ENCODE data around the gene FUOM.
A peak's percentile ranks its signal among the peaks of the same experiment; 100 is the strongest.

Gene FUOM, protein sequence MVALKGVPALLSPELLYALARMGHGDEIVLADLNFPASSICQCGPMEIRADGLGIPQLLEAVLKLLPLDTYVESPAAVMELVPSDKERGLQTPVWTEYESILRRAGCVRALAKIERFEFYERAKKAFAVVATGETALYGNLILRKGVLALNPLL

DNA sequence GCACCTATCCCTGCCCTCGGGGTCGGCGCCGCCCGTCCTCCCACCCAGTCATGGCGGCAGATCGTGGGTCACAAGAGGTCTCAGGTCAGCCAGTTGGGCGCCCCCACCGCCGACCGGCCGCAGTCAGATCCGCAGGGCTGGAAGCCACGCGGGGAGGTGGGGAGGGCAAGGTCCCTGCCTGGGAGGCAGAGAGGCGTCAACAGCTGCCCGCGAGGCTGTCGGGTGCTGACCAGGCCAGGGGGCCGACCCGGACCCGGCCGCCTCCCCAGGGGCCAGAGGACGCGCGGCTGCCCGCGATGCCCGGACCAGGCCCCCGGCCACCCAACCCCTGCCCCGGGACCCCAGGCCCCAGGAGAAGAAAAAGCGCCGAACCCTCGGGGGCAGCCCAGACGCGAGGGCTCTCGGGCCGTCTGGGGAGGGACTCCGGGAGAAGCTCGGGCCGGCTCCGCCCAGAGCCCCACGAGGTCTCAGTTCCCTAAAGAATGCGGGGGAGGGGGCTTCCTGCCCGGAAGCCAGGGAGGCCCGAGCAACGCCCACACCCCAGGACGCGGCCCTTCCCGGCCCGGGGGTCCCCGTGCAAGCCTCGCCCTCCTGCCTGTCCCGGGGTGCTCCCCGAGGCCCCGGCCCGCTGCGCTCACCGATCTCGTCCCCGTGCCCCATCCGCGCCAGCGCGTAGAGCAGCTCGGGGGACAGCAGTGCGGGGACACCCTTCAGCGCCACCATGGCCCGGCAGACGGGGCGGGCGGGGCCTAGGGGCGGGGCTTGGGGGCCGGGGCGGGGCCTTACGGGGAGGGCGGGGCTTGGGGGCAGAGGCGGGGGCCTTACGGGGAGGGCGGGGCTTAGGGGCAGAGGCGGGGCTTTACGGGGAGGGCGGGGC, at the start of gene FUOM:
Gene FUOM (minus strand): TSS at position 735 of the 877 bp plus-strand sequence. CDS start 12 bp downstream, at position 723.
- DNase-seq (ENCODE audit: low spot score), result peak; percentile 70

DNA sequence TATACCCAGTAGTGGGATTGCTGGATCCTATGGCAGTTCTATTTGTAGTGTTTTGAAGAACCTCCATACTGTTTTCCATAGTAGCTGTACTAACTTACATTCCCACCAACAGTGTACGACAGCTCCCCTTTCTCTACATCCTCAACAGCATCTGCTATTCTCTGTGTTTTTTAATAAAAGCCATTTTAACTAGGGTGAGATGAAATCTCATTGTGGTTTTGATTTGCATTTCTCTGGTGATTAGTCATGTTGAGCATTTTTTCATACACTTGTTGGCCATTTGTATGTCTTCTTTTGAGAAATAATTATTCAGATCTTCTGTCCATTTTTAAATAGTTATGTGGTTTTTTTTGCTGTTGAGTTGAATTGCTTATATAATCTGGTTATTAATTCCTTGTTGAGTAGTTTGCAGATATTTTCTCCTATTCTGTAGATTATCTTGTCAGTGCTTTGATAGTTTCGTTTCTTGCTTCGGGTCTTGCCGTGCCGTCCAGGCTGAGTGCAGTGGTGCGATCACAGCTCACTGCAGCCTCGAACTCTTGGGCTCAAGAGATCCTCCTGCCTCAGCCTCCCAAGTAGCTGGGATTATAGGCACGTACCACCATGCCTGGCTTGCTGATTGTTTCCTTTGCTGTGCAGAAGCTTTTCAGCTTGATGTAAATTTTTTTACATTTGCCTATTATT, 48.2 kb upstream of the FUOM start:
- DNase-seq (ENCODE audit: low spot score), result no peak

DNA sequence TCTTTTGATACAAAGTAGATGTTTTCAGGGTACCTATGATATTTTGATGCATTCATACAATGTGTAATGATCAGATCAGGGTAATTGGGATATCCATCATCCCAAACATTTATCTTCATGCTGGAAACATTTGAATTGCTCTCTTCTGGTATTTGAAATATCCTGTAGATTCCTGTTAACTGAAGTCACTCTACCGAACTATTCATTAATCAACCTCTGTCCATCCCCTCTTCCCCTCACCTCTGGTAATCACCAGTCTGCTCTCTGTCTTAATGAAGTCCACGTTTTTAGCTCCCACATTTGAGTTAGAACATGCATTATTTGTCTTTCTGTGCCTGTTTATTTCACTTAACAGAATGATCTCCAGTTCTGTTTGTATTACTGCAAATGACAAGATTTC, 47.5 kb upstream of the FUOM start:
- DNase-seq (ENCODE audit: low spot score), result no peak

DNA sequence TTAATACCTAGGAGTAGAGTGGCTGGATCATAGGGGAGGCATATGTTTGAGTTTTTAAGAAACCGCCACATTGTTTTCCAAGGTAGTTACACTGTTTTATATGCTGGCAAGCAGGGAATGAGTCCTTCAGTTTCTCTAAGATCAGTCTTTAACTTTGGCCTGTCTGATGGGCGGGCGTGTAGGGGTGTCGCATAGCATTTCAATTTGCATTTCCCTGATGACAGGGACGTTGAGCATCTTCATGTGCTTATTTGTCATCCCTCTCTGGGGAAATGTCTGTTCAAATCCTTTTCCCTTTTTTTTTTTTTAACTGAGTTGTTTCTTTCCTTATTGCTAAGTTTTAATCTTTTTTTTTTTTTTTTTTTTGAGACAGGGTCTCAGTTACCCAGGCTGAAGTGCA, 46.0 kb upstream of the FUOM start:
- DNase-seq (ENCODE audit: low spot score), result no peak

DNA sequence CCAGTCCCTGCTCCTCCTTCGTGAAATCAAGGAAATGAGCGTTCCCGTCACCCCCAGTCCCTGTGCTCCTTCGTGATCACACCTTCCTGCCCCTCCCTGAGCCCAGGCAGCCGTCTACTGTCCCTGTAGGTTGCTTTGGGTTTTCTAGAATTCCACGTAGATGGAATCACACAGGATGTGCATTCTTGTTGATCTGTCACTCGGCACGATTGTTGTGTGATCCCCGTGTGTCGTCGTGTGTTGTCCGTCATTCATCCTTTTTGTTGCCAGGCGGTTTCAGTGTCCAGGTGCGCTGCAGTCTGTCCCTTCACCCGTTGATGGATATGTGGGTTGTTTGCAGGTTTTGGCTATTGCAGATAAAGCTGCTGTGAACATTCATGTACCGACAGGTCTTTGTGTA, 45.5 kb upstream of the FUOM start:
- no peak for DNase-seq (ENCODE audit: low spot score)

DNA sequence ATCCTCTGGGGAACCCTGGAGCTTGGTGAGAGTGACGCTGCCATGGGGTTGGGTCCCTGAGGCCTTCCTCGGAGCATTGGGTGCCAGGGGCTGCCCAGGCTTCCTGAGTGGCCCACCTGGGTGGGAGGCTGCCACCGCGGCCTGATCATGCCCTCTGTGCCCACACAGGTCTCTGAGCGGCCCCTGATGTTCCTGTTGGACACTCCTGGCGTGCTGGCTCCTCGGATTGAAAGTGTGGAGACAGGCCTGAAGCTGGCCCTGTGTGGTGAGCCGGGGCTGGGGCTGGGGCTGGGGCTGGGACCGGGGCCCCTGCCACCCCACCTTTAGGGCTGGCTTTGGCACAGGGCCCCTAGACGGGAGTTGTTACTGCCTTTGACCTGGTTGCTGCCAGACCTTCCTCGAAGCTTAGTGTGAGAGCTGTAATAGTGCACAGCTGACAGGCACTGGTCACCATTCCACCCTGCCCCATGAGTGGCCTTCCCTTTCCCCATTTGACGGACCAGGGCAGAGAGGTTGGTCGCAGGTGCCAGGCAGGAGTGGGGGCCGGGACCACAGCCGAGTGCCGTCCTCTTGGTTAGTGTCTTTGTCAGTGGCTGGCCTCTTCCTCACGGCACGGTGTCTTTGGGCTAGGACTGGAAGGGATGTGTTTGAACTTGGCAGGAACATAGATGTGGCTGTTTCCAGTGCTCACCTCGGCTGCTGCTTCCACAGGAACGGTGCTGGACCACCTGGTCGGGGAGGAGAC, 44.3 kb upstream of the FUOM start:
- no peak for DNase-seq (ENCODE audit: low spot score)

DNA sequence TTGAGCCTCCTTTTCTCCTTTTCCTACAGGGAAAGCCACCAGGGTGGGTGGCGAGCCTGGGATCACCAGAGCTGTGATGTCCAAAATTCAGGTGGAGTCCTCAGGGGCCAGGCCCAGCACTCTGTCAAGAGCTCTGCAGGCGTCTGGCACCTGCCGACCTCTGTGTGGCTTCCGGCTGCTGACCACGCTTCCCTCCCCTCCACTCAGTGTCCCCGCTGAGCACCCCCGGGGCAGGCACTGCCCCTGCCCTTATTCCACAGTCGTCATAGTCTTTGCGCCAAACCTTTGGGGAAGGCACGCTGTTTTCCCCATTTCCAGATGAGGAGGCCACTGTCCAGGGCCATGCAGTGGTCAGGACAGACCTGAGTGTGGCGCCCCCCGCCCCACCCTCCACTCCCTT, 43.7 kb upstream of the FUOM start:
- DNase-seq (ENCODE audit: low spot score), result no peak

DNA sequence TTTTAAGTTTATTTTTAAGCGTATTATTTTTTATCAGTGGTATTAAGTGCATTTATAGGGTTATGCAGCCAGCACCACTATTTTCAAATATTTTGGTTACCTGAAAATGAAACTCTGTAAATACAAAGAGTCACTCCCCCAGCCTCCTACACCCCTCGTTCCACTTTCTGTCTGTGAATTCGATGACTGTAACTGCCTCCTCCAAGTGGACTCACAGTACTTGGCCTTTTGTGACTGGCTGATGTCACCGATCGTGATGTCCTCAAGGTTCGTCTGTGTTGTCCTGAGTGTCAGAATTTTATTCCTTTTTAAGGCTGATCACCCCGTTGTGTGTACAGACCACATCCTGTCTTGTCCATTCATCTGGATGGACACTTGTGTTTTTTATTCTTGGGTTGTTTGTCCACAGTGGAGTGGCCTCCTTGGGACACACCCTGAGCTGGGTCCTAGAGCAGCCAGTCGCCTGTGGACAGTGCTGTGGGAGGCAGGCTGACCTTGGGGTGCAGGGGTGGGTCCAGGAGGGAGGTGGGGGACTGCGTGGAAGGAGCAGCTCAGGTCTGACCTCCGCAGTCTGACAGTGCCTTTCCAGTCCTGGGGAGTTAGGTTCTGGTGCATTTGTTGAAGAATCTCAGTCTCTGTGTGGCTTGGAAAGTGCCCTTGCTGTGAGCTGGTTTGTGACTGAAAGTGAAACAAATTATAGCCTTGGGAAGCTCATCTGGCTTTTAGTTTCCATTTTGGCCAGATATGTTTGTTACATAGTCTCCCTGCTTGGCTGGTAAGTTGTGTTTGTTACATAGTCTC, 43.0 kb upstream of the FUOM start:
- DNase-seq (ENCODE audit: low spot score), result no peak

DNA sequence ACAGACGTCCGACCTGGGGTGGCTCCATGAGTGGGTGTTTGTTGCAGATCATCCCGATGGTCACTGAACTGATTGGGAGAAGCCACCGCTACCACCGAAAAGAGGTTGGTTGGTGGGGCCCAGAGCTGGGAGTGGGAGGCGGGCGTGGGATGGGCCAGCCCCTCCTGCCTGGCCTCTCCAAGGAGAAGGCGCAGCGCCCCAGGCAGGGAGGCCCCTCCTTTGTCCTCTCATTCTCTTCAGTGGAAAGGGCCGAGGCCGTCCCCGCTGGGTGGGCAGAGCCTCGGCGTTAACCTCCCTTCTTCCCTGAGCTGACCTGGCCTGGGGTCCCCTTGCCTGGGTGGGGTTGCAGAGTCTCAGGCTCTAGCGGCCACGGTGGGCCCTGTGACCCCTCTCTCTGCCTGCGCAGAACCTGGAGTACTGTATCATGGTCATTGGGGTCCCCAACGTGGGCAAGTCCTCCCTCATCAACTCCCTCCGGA, 41.3 kb upstream of the FUOM start:
- no peak for DNase-seq (ENCODE audit: low spot score)

DNA sequence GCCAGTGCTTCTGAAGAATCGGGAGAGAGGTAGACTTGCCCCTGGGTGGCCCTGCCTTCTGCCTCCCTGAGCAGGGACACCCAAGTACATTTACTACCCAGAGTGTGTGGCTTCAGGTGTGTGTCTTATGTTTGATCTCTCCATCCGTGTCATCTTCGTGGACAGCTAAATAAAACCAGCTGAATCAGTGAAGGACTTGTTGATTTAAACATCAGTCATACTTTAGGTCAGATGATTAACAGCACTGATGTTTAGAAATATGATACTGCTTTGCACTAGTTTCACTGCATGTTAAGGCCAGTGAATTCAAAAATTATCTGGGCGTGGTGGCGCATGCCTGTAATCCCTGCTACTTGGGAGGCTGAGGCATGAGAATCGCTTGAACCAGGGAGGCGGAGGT, 40.1 kb upstream of the FUOM start:
- no peak for DNase-seq (ENCODE audit: low spot score)

DNA sequence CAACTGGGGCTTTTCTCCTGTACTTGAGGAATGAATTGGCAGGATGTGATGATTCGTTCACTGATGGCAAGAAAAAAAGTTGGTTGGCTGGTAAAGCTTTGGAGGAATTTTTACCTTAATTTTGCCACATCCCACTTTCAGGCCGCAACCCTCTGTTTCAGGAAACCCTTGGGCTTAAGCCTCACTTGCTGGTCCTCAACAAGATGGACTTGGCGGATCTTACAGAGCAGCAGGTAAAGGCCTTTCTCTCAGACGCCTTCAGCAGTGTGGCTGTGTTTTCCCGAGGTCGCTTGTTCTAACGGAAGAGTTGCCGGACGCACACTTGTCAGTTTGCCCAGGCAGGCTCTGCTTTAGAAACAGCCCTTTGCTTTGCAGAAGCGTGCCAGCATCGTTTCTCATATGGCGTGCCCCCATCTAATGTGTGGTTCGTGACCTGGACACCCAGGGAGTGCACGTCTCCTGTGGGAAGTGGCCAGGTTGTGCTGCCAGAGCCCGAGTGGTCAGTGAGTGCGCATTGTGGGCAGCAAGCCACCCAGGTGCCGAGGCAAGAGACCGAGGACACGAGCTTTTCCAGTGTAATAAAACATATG, 38.3 kb upstream of the FUOM start:
- DNase-seq (ENCODE audit: low spot score), result no peak

DNA sequence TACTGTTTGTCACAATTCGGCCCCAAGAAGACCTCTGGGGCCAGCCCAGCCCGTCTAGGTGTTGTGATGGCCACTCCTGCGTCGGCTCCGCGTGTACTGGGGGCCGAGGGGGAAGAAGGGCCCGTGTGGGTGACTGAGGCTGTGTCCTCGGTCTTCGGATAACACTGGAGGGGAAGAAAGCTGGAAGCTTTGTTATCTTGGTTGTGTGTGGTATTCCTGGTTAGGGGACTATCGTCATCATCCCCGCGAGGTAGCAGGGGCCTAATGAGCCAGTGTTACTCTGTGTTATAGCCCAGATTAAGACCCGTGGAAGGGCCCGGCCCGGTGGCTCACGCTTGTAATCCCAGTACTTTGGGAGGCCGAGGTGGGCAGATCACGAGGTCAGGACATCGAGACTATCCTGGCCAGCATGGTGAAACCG, 37.0 kb upstream of the FUOM start:
- DNase-seq (ENCODE audit: low spot score), result no peak

DNA sequence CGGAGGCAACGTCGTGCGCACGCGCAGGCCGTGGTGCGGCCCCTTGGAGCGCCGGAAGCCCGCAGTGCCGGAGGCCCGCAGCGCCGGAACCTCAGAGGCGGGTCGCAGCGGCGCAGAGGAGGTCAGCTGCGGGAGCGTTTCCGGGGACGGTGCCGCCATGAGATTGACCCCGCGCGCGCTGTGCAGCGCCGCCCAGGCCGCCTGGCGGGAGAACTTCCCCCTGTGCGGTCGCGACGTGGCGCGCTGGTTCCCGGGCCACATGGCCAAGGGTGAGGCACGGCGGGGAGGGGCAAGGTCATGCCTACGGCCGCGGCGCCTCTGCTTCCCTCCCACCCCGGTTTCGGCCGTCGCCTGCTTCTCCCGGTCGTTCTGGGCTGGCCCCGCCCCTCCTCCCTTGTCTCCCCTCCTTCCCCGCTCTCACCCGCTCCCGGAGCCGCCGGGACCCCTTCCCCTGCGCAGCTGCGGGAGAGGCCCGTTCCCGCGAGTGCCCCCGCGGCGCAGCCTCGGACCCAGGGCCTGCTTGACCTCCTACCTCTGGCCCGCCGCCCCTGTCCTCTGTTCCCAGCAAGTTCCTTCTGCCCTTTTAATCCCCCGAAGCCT, 36.3 kb upstream of the FUOM start, which contains the start of gene MTG1:
Gene MTG1 (plus strand): TSS at position 94 of the 600 bp plus-strand sequence. CDS start 64 bp downstream, at position 158.
- DNase-seq (ENCODE audit: low spot score), result peak; percentile 97

DNA sequence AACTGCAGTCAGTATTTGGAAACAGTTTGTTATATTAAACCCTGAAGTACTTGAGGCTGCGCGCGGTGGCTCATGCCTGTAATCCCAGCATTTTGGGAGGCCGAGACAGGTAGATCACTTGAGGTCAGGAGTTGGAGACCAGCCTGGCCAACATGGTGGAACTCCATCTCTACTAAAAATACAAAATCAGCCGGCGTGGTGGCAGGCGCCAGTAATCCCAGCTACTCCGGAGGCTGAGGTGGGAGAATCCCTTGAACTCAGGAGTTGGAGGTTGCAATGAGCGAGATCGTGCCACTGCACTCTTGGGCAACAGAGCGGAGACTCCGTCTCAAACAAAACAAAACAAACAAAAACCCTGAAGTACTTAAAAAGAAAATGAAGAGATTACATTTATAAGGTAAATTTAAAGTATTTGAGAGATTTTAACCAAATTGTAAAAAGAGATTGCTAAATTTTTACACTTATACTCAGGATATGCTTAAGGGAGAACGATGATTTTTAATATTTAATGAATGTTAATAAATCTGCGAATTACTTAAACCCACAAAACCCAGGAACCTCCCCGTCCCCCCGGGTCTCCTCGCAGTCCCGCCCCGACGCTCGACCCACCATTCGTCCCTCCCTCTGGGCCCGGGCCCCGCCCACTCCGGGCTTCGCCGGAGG, 35.7 kb upstream of the FUOM start:
- no peak for DNase-seq (ENCODE audit: low spot score)

DNA sequence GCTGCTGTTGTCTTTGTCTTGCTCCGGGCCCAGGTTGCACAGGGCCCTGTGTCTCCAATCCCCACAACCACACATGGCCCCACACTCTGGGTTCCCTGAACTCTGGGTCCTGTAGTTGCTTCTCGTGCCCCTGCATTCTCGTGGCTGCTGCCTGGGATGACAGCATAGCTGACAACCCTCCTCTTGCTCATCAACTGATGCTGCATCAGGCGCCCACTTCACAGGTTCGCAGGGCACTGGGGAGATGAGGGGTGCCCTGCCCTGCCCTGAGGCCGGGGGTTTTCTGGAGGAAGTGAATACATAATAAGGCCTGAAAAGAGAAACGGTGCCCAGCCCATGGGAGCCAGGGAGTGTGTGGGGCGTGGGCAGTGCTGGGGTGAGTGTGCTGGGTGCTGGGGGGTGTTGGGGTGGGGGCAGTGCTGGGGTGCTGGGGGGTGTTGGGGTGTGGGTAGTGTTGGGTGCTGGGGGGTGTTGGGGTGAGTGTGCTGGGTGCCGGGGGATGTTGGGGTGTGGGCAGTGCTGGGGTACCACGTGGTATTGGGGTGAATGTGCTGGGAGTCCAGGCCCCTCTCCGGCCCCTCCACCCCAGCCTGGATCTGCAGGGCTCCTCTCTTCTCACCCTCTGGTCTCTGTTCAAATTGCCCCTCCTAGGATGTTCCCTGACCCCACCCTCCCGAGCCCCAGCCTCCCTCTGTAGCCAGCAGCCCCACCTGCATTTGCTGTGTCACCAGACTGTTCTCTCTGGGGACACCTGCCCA, 34.1 kb upstream of the FUOM start:
- DNase-seq (ENCODE audit: low spot score), result no peak

DNA sequence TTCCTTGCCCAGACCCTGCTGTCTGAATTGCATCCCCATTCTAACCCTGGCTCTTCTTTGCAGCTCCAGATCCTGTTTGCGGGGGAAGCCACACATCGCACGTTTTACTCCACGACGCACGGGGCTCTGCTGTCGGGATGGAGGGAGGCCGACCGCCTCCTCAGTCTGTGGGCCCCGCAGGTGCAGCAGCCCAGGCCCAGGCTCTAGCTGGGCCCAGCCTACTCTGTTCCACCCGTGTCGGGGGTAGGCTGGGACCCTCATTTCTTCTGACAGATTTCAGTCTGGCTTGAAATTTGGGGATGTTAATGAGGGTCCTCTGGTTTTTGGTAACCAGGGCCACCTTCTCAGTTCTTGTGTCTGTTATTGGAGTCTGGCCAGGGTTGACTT, 33.4 kb upstream of the FUOM start:
- DNase-seq (ENCODE audit: low spot score), result no peak

DNA sequence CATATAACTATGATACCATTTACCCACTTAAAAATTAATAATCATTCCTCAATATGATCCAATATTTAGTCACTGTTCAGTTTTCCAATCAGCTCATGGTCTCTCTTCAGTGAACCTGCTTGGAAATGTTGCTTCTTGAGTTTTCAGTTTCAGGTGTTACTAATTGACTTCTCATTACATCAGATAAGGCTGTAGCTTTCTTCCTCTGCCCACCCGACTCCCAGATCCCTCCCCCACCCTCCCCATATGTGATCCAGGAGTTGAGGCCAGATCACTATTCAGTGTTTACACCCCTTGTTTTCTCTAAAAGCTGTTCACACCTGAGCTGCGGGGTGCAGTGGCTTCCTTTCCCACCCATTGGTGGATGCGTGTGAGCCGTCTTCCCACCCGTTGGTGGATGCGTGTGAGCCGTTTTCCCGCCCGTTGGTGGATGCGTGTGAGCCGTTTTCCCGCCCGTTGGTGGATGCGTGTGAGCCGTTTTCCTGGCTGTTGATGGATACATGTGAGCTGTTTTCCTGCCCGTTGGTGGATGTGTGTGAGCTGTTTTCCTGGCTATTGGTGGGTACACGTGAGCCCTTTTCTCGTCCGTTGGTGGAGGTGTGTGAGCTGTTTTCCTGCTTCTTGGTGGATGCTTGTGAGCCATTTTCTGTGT, 32.9 kb upstream of the FUOM start:
- no peak for DNase-seq (ENCODE audit: low spot score)

DNA sequence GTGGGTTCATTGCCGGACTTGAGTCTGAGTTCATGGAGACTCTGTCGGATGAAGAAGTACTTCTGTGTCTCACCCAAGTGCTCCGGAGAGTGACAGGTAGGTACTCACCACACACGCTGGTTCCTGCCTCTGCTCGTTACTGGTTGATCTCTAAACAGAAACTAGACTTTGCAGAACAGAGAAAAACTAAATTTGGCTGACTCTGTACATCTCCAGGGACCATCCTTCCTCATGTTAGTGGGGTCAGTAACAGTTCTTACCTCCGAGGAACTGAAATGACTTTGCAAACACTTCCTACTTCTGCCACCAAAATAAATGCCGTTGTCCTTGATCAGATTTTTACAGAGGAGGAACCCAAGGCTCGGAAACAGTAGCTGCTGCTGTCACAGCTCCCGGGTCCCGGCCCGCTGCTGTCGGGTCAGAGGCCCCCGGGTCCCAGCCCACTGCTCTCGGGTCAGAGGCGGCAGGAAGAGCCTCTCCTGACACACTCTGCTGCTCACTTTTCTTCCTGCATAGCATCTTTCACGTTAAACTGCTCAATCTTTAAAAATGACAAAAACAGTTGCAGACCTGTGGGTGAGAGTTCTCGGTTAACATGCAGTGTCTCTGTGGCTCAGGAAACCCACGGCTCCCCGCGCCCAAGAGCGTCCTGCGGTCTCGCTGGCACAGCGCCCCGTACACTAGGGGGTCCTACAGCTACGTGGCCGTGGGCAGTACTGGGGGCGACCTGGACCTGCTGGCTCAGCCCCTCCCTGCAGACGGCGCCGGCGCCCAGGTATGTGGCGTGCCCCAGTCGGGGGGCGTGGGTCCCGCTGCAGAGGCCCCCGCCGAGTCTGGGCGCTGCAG, 31.4 kb upstream of the FUOM start:
- DNase-seq (ENCODE audit: low spot score), result no peak
